ENCODE results near the gene CDSN.

DNA sequence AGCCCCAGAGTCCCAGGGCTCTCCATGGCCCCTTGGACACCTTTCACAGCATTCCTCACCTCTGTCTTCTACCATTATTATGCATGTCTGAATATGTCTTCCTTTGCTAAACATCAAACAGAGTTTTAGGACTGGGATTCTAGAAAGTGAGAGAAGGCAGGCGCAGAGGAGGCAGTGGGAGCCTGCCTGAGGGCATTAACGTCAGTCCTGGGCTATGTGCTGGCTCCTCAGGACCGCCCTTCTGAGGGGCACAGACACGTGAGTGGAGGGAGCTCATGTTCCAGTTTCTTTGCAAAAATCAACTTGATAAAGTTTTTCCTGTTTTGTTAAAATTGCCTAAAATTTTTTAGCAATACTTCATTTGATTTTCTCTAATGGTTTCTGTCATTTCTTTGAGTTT is 45.8 kb downstream of the CDSN start:
- TF ChIP-seq POLR2A (IDR thresholded peaks at IDR 0.05), result no peak
- TF ChIP-seq, protein P1, sequence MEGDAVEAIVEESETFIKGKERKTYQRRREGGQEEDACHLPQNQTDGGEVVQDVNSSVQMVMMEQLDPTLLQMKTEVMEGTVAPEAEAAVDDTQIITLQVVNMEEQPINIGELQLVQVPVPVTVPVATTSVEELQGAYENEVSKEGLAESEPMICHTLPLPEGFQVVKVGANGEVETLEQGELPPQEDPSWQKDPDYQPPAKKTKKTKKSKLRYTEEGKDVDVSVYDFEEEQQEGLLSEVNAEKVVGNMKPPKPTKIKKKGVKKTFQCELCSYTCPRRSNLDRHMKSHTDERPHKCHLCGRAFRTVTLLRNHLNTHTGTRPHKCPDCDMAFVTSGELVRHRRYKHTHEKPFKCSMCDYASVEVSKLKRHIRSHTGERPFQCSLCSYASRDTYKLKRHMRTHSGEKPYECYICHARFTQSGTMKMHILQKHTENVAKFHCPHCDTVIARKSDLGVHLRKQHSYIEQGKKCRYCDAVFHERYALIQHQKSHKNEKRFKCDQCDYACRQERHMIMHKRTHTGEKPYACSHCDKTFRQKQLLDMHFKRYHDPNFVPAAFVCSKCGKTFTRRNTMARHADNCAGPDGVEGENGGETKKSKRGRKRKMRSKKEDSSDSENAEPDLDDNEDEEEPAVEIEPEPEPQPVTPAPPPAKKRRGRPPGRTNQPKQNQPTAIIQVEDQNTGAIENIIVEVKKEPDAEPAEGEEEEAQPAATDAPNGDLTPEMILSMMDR (IDR thresholded peaks at IDR 0.05), result no peak

Measured in esophagus squamous epithelium (tissue), 4 donors.